GM12878 (cell line): ENCODE measurements around the gene SYCN. TPM values are rescaled to one million over a fixed set of nuclear protein-coding genes. Genes with fewer than 3 reads are reported as not detected.

ENCODE experiments used
- ATAC-seq: fragments of 200-7000 bp; cut with Tn5 transposase; 3 replicates; pipeline ENCODE4 v1.9.1; 2020; ENCODE audit warnings: mild to moderate bottlenecking, moderate library complexity
- BruUV-seq: library from RNA; stranded (reverse); fragments of 400-500 nt; replicated peaks from 2 replicates; lab custom pipeline; 2021; lab: Mats Ljungman, UMichigan
- CTCF ChIA-PET: fragments of 300-600 bp; sonication (Branson Sonifier 250); formaldehyde crosslinking; extraction: SDS; loops from one replicate; lab custom pipeline; 2021; ENCODE audit warnings: inconsistent platforms; lab: Yijun Ruan, JAX
- POLR2A ChIA-PET: fragments of 350-600 bp; formaldehyde crosslinking; extraction: SDS; loops from one replicate; lab custom pipeline; 2021; ENCODE audit warnings: inconsistent platforms; lab: Charles Lee
- RAD21 ChIA-PET: fragments of 300-600 bp; sonication (Branson Sonifier 250); formaldehyde crosslinking; loops from one replicate; lab custom pipeline; 2023; ENCODE audit warnings: antibody characterized with exemption; ENCODE audit not compliant: unreplicated experiment; lab: Charles Lee
- SMC1A ChIA-PET: fragments of 300-600 bp; sonication (Branson Sonifier 250); formaldehyde crosslinking; loops from one replicate; lab custom pipeline; 2023; ENCODE audit not compliant: unreplicated experiment, uncharacterized antibody; lab: Charles Lee
- DNase-seq: peaks from one replicate; pipeline ENCODE4 v3.0.0-alpha.2; 2011; ENCODE audit warnings: low read depth, low spot score
- FAIRE-seq: peaks from 3 replicates; lab custom pipeline; 2011; peaks lifted over from hg19 to GRCh38; lab: Jason Lieb, UNC
- H2AFZ ChIP-seq: 2 replicates; pipeline ENCODE4 v1.6.0; 2011; ENCODE audit warnings: low read depth, low read length, control low read depth; ENCODE audit not compliant: control insufficient read depth
- H3K27ac ChIP-seq: 2 replicates; pipeline ENCODE4 v1.5.1; 2011; ENCODE audit warnings: control low read depth; ENCODE audit not compliant: control insufficient read depth, insufficient read depth
- H3K27me3 ChIP-seq, 2 experiments: replicated peaks in 1 of 2; 2 replicates each; pipeline versions ENCODE4 v1.6.0 to v1.6.1; 2011; ENCODE audit warnings: low read length in 1 of 2; ENCODE audit not compliant: control insufficient read depth in 2 of 2, insufficient read depth in 2 of 2
- H3K36me3 ChIP-seq, 2 experiments: 2 replicates each; pipeline ENCODE4 v1.5.1; 2011; ENCODE audit warnings: low read length in 1 of 2; ENCODE audit not compliant: control insufficient read depth in 2 of 2, insufficient read depth in 2 of 2
- H3K4me1 ChIP-seq: 2 replicates; pipeline ENCODE4 v1.6.1; 2011; ENCODE audit warnings: mild to moderate bottlenecking, low read length, moderate library complexity, mixed read lengths; ENCODE audit not compliant: control insufficient read depth, insufficient read depth
- H3K4me2 ChIP-seq: 2 replicates; pipeline ENCODE4 v1.6.0; 2011; ENCODE audit warnings: control low read depth; ENCODE audit not compliant: control insufficient read depth, insufficient read depth
- H3K4me3 ChIP-seq: fragments of 200-600 bp; sonication (generic); 2 replicates; pipeline ENCODE4 v1.5.1; 2016
- H3K79me2 ChIP-seq: 2 replicates; pipeline ENCODE4 v1.6.0; 2011; ENCODE audit warnings: low read length; ENCODE audit not compliant: control insufficient read depth, insufficient read depth
- H3K9ac ChIP-seq: 2 replicates; pipeline ENCODE4 v1.8.0; 2011; ENCODE audit warnings: low read length, control low read depth, mixed read lengths; ENCODE audit not compliant: control insufficient read depth, insufficient read depth
- H3K9me3 ChIP-seq: replicated peaks from 3 replicates; pipeline ENCODE4 v1.5.1; 2011; ENCODE audit warnings: mild to moderate bottlenecking, low read length; ENCODE audit not compliant: control insufficient read depth, insufficient read depth
- H4K20me1 ChIP-seq: 2 replicates; pipeline ENCODE4 v1.6.0; 2011; ENCODE audit not compliant: control insufficient read depth, insufficient read depth
- BACH1 ChIP-seq: fragments of 450-650 bp; IDR thresholded peaks from 2 replicates; pipeline ENCODE4 v1.6.1; 2017; ENCODE audit warnings: mild to moderate bottlenecking, borderline replicate concordance
- CBX3 ChIP-seq: fragments of 200-600 bp; sonication (generic); IDR thresholded peaks from 2 replicates; pipeline ENCODE4 v1.6.1; 2016; ENCODE audit warnings: low read depth, borderline replicate concordance
- CBX5 ChIP-seq: sonication (generic); IDR thresholded peaks from 2 replicates; pipeline ENCODE4 v1.6.1; 2016; ENCODE audit warnings: low read depth, moderate library complexity, mild to moderate bottlenecking, inconsistent platforms
- EP300 ChIP-seq, 2 experiments: fragments of 150-350 bp in 1 of 2; IDR thresholded peaks; 2 replicates each; pipeline ENCODE4 v1.6.1; 2011 to 2012; ENCODE audit warnings: low read depth in 2 of 2, low read length in 2 of 2, borderline replicate concordance in 1 of 2, improper control_type of control experiment in 1 of 2, inconsistent platforms in 1 of 2; ENCODE audit not compliant: control insufficient read depth in 1 of 2
- FOXM1 ChIP-seq: IDR thresholded peaks from 2 replicates; pipeline ENCODE4 v1.6.1; 2012; ENCODE audit warnings: low read depth, mild to moderate bottlenecking, inconsistent platforms, low read length, moderate library complexity
- HDAC6 ChIP-seq: fragments of 200-600 bp; sonication (generic); IDR thresholded peaks from one replicate; pipeline ENCODE4 v1.8.0; 2017; ENCODE audit warnings: antibody characterized with exemption; ENCODE audit not compliant: unreplicated experiment
- HSF1 ChIP-seq: fragments of 150-350 bp; IDR thresholded peaks from 2 replicates; pipeline ENCODE4 v1.6.1; 2014; ENCODE audit warnings: mild to moderate bottlenecking, low read depth, low read length
- MAX ChIP-seq: IDR thresholded peaks from 2 replicates; pipeline ENCODE4 v1.6.1; 2012; ENCODE audit warnings: low read depth, low read length, improper control_type of control experiment
- MEF2B ChIP-seq: fragments of 450-650 bp; IDR thresholded peaks from 2 replicates; pipeline ENCODE4 v1.6.1; 2018; ENCODE audit warnings: mild to moderate bottlenecking, moderate library complexity; ENCODE audit not compliant: partially characterized antibody, poor library complexity, severe bottlenecking
- MYC ChIP-seq: IDR thresholded peaks from 2 replicates; pipeline ENCODE4 v1.6.1; 2011; ENCODE audit warnings: mild to moderate bottlenecking, low read length, moderate library complexity, inconsistent platforms; ENCODE audit not compliant: insufficient read depth, insufficient replicate concordance, insufficient read length, severe bottlenecking
- NR2F1 ChIP-seq: fragments of 450-650 bp; conservative IDR thresholded peaks from 2 replicates; pipeline ENCODE4 v1.6.1; 2017; ENCODE audit warnings: mild to moderate bottlenecking
- SMARCA5 ChIP-seq: fragments of 450-650 bp; IDR thresholded peaks from 2 replicates; pipeline ENCODE4 v1.6.1; 2017; ENCODE audit warnings: mild to moderate bottlenecking
- ZNF622 ChIP-seq: fragments of 450-650 bp; IDR thresholded peaks from 2 replicates; pipeline ENCODE4 v1.6.1; 2017; ENCODE audit warnings: mild to moderate bottlenecking, inconsistent platforms
- ZZZ3 ChIP-seq: IDR thresholded peaks from 2 replicates; pipeline ENCODE4 v1.6.1; 2011; ENCODE audit warnings: low read depth; ENCODE audit not compliant: control insufficient read depth, insufficient read length
- WGBS: methylation state at CpG from one replicate; pipeline ENCODE4 v1.1.6; 2016; ENCODE audit warnings: low lambda C conversion rate; ENCODE audit not compliant: insufficient replicate concordance, insufficient coverage; ENCODE audit errors: missing lambda C conversion rate; 5-methylcytosine and 5-hydroxymethylcytosine counted together
- in situ Hi-C: fragments of 300-500 bp; cut with MboI; formaldehyde crosslinking; loops from 9 replicates; pipeline ENCODE4 v1.14.3; 2018; ENCODE audit warnings: mixed read lengths
- intact Hi-C: fragments of 100-400 bp; cut with micrococcal nuclease; formaldehyde crosslinking; loops from one replicate; pipeline ENCODE4 v1.14.2; 2022; ENCODE audit not compliant: unreplicated experiment
- polyA plus RNA-seq, 11 experiments: library from polyadenylated mRNA; depleted of rRNA in 4 of 11; unstranded in 6 of 11; stranded (reverse) in 5 of 11; fragments of >200 nt; fragmentation: Nextera tagmentation in 4 of 11; fragmentation: Illumina TruSeq in 1 of 11; extraction: Ambion mirVana in 4 of 11; extraction: Trizol in 1 of 11; gene quantifications; 1 replicate in 1 of 11; 2 replicates in 10 of 11; pipeline versions ENCODE4 v1.2.1 to v1.2.3, GENCODE V29; 2011 to 2016; ENCODE audit warnings: inconsistent platforms in 2 of 11, missing spikeins in 2 of 11, low read depth in 1 of 11
- total RNA-seq, 4 experiments: library from RNA; depleted of rRNA in 3 of 4; stranded (reverse); fragments of >200 nt in 3 of 4; fragmentation: Illumina TruSeq in 1 of 4; extraction: Trizol in 1 of 4; gene quantifications; 2 replicates each; pipeline versions ENCODE4 v1.2.1 to v1.2.3, GENCODE V29; 2013 to 2021

Gene SYCN
- total and polyA plus RNA-seq, 10 of the 15 experiments (the other 5 are each of a cell fraction or from before 2014, with no cell fraction given): 0.54 TPM; not detected in 9

- H3K27me3 ChIP-seq: no peaks in the 10 kb centered on the region
- TF ChIP-seq ZZZ3 (no peak), HSF1 (no peak), HDAC6 (no peak)
- TF ChIP-seq, all 136 proteins: peak for 0
- intact Hi-C loops (no loop called here), in situ Hi-C loops (no loop called here)
- H3K4me3 ChIP-seq: no peak overlapping the region
- peaks cover 0 to 8% of the 10 kb centered on the region in 2 experiments; a peak in 2 of 4 replicates for H3K36me3 ChIP-seq
- 96% methylated on average over 10 of the region's 10 CpGs for WGBS
- no peak for ATAC-seq
- RAD21 ChIA-PET: no interaction called here
- POLR2A ChIA-PET: no interaction called here
- H3K79me2 ChIP-seq: no peaks in the 10 kb centered on the region
- DNase-seq: no peak
- H2AFZ ChIP-seq: no peak overlapping the region
- BruUV-seq: no TSS peak
- H3K27ac ChIP-seq: no peak overlapping the region
- H4K20me1 ChIP-seq: no peaks in the 10 kb centered on the region; the same call in 1 of the 2 replicates
- CTCF ChIA-PET: no interaction called here
- no peak overlapping the region for H3K9ac ChIP-seq
- no peaks in the 10 kb centered on the region for H3K9me3 ChIP-seq
- H3K4me1 ChIP-seq: no peaks in the 10 kb centered on the region
- no peak for FAIRE-seq
- no peak overlapping the region for H3K4me2 ChIP-seq
- SMC1A ChIA-PET: interaction anchor here (0.6 kb wide), 1 partner anchor 81 kb away, joined by 4 read pairs; no protein-coding TSS in a partner anchor
Observed at GRCh38 chr19:39179754-39180153, 24.3 kb downstream of the SYCN start.

GRCh38 chr19:39178296-39179006, 25.6 kb downstream of the SYCN start:
- DNase-seq: no peak
- SMC1A ChIA-PET: no interaction called here
- intact Hi-C loops: no loop called here
- RAD21 ChIA-PET: no interaction called here
- H2AFZ ChIP-seq: no peak overlapping the region
- H3K27me3 ChIP-seq: no peaks in the 10 kb centered on the region
- CTCF ChIA-PET: no interaction called here
- no TSS peak for BruUV-seq
- POLR2A ChIA-PET: no interaction called here
- no peaks in the 10 kb centered on the region for H3K4me1 ChIP-seq
- no peak overlapping the region for H3K4me2 ChIP-seq
- no peaks in the 10 kb centered on the region for H3K9me3 ChIP-seq
- no peak overlapping the region for H3K27ac ChIP-seq
- H3K4me3 ChIP-seq: no peak overlapping the region
- no peaks in the 10 kb centered on the region; the same call in 1 of the 2 replicates for H4K20me1 ChIP-seq
- no peak for FAIRE-seq
- H3K9ac ChIP-seq: no peak overlapping the region
- no peaks in the 10 kb centered on the region for H3K79me2 ChIP-seq
- 91% methylated on average over 27 of the region's 30 CpGs for whole genome bisulfite sequencing
- peaks cover 0 to 8% of the 10 kb centered on the region in 2 experiments; a peak in 2 of 4 replicates for H3K36me3 ChIP-seq
- ATAC-seq: no peak
- in situ Hi-C loops: no loop called here
- TF ChIP-seq MAX (no peak), ZZZ3 (no peak), BACH1 (no peak), FOXM1 (no peak), SMARCA5 (no peak), MYC (no peak), MEF2B (no peak), CBX3 (no peak), CBX5 (no peak), EP300 (IDR thresholded peaks at IDR 0.05; ENCODE audit: borderline replicate concordance in 1 of 2, control insufficient read depth in 1 of 2, low read depth in 2 of 2, low read length in 2 of 2) (no peak), NR2F1 (no peak), ZNF622 (no peak)
